WTC11 (cell line): ENCODE measurements around the gene CCDC71L. TPM values are rescaled to one million over a fixed set of nuclear protein-coding genes. Genes with fewer than 3 reads are reported as not detected.

ENCODE experiments used
- ATAC-seq: fragments of 200-7000 bp; cut with Tn5 transposase; 2 replicates; pipeline ENCODE4 v1.10.0; 2021; ENCODE audit warnings: mild to moderate bottlenecking, moderate library complexity
- CTCF ChIA-PET: fragments of 300-600 bp; sonication (Branson Sonifier 250); formaldehyde crosslinking; loops from one replicate; lab custom pipeline; 2021; ENCODE audit warnings: antibody characterized with exemption; lab: Charles Lee
- POLR2A ChIA-PET: fragments of 350-600 bp; sonication (Branson Sonifier 250); formaldehyde crosslinking; loops from one replicate; lab custom pipeline; 2021; ENCODE audit warnings: antibody characterized with exemption; lab: Charles Lee
- DNase-seq: peaks from one replicate; pipeline ENCODE4 v3.0.0; 2021; ENCODE audit warnings: low spot score
- H3K27ac Mint-ChIP-seq: 2 replicates; pipeline ENCODE4 v1.8.0; 2021; ENCODE audit warnings: mixed read lengths
- H3K27me3 Mint-ChIP-seq: 2 replicates; pipeline ENCODE4 v1.8.0; 2021; ENCODE audit warnings: low read depth, mild to moderate bottlenecking, moderate library complexity, mixed read lengths
- H3K36me3 Mint-ChIP-seq: 2 replicates; pipeline ENCODE4 v1.8.0; 2021; ENCODE audit warnings: mixed read lengths
- H3K4me1 Mint-ChIP-seq: 2 replicates; pipeline ENCODE4 v1.8.0; 2022; ENCODE audit warnings: mixed read lengths
- H3K4me3 Mint-ChIP-seq: 2 replicates; pipeline ENCODE4 v1.8.0; 2021; ENCODE audit warnings: mild to moderate bottlenecking, moderate library complexity, mixed read lengths
- H3K9me3 Mint-ChIP-seq: 2 replicates; pipeline ENCODE4 v1.8.0; 2021; ENCODE audit warnings: mixed read lengths
- AFF4 ChIP-seq: sonication (generic); formaldehyde crosslinking; IDR thresholded peaks from 2 replicates; pipeline ENCODE4 v1.8.1; 2023; ENCODE audit warnings: mild to moderate bottlenecking, missing genetic modification reagents, borderline replicate concordance
- ARID4B ChIP-seq: sonication (generic); formaldehyde crosslinking; IDR thresholded peaks from 2 replicates; pipeline ENCODE4 v1.8.0; 2023; ENCODE audit warnings: missing genetic modification reagents, mild to moderate bottlenecking, borderline replicate concordance
- ATF2 ChIP-seq: sonication (generic); formaldehyde crosslinking; IDR thresholded peaks from 2 replicates; pipeline ENCODE4 v1.8.1; 2022; ENCODE audit warnings: low read depth, missing genetic modification reagents, borderline replicate concordance
- CBFB ChIP-seq: sonication (generic); formaldehyde crosslinking; IDR thresholded peaks from 2 replicates; pipeline ENCODE4 v1.8.1; 2022; ENCODE audit warnings: mild to moderate bottlenecking, low read depth, missing genetic modification reagents
- CDX4 ChIP-seq: fragments of 250-450 bp; sonication (Bioruptor Pico); IDR thresholded peaks from 2 replicates; pipeline ENCODE4 v1.9.0; 2021; ENCODE audit warnings: moderate library complexity, mild to moderate bottlenecking, inconsistent platforms, borderline replicate concordance
- CTCF ChIP-seq: fragments of 200-600 bp; IDR thresholded peaks from 2 replicates; pipeline ENCODE4 v1.8.0; 2022; ENCODE audit warnings: antibody characterized with exemption
- ERG ChIP-seq: fragments of 250-450 bp; sonication (Bioruptor Pico); IDR thresholded peaks from 2 replicates; pipeline ENCODE4 v1.8.0; 2021; ENCODE audit warnings: mild to moderate bottlenecking
- ETV6 ChIP-seq: sonication (generic); formaldehyde crosslinking; IDR thresholded peaks from 2 replicates; pipeline ENCODE4 v1.8.1; 2022; ENCODE audit warnings: mild to moderate bottlenecking, missing genetic modification reagents
- FOXP4 ChIP-seq: sonication (generic); formaldehyde crosslinking; IDR thresholded peaks from 2 replicates; pipeline ENCODE4 v1.8.0; 2022; ENCODE audit warnings: mild to moderate bottlenecking, missing genetic modification reagents
- GTF2I ChIP-seq: fragments of 250-450 bp; sonication (Bioruptor Pico); conservative IDR thresholded peaks from 2 replicates; pipeline ENCODE4 v1.4.0; 2021; ENCODE audit warnings: mild to moderate bottlenecking
- NFE2L1 ChIP-seq: sonication (generic); formaldehyde crosslinking; IDR thresholded peaks from 2 replicates; pipeline ENCODE4 v1.8.1; 2023; ENCODE audit warnings: missing genetic modification reagents
- NR2C2 ChIP-seq: sonication (generic); formaldehyde crosslinking; IDR thresholded peaks from 2 replicates; pipeline ENCODE4 v1.8.0; 2022; ENCODE audit warnings: mild to moderate bottlenecking, missing genetic modification reagents
- NR3C1 ChIP-seq: sonication (generic); formaldehyde crosslinking; conservative IDR thresholded peaks from 2 replicates; pipeline ENCODE4 v1.8.1; 2023; ENCODE audit warnings: low read depth, mild to moderate bottlenecking, missing genetic modification reagents
- TEAD1 ChIP-seq: sonication (generic); formaldehyde crosslinking; IDR thresholded peaks from 2 replicates; pipeline ENCODE4 v1.8.0; 2022; ENCODE audit warnings: mild to moderate bottlenecking, missing genetic modification reagents
- USF1 ChIP-seq: sonication (generic); formaldehyde crosslinking; IDR thresholded peaks from 2 replicates; pipeline ENCODE4 v1.8.0; 2022; ENCODE audit warnings: mild to moderate bottlenecking, missing genetic modification reagents
- ZNF416 ChIP-seq: fragments of 250-450 bp; sonication (Bioruptor Pico); IDR thresholded peaks from 2 replicates; pipeline ENCODE4 v1.9.0; 2021; ENCODE audit warnings: mild to moderate bottlenecking, inconsistent platforms
- ZNF671 ChIP-seq: fragments of 250-450 bp; sonication (Bioruptor Pico); IDR thresholded peaks from 2 replicates; pipeline ENCODE4 v1.8.0; 2021; ENCODE audit warnings: mild to moderate bottlenecking
- ZSCAN18 ChIP-seq: fragments of 250-450 bp; sonication (Bioruptor Pico); IDR thresholded peaks from 2 replicates; pipeline ENCODE4 v2.1.2; 2022; ENCODE audit warnings: mild to moderate bottlenecking, moderate library complexity
- total RNA-seq: library from RNA; stranded (reverse); gene quantifications from 3 replicates; pipeline ENCODE4 v1.2.3, GENCODE V29; 2021

Gene CCDC71L
- total RNA-seq, 1 experiment from 2014 or later = 21.5 TPM

GRCh38 chr7:106671160-106671559, 10.2 kb upstream of the CCDC71L start:
- peaks cover 2% of the 10 kb centered on the region; the same call in 1 of the 2 replicates for H3K36me3 Mint-ChIP-seq
- POLR2A ChIA-PET = no interaction called here
- CTCF ChIA-PET = no interaction called here

More at GRCh38 chr7:106671160-106671559, 10.2 kb upstream of the CCDC71L start:
- no peak for TF ChIP-seq NFE2L1 (CRISPR knock-in tag)
- no peak for TF ChIP-seq ZNF416 (CRISPR knock-in tag)
- TF ChIP-seq CTCF = no peak
- no peak for TF ChIP-seq AFF4 (CRISPR knock-in tag)
- no peak for TF ChIP-seq TEAD1
- no peak for TF ChIP-seq ATF2
- TF ChIP-seq ARID4B = no peak
- no peak for TF ChIP-seq USF1 (CRISPR knock-in tag)
- no peak for TF ChIP-seq FOXP4 (CRISPR knock-in tag)
- TF ChIP-seq CBFB (CRISPR knock-in tag) = no peak
- no peak for TF ChIP-seq ZSCAN18
- no peak for TF ChIP-seq CDX4 (CRISPR knock-in tag)
- no peak for TF ChIP-seq ZNF671 (CRISPR knock-in tag)
- no peak for TF ChIP-seq GTF2I
- TF ChIP-seq ETV6 (CRISPR knock-in tag) = no peak
- no peak for TF ChIP-seq NR3C1 (CRISPR knock-in tag)
- TF ChIP-seq ERG (CRISPR knock-in tag) = no peak
- no peak for TF ChIP-seq NR2C2 (CRISPR knock-in tag)
- Mint-ChIP-seq H3K9me3 (peaks cover 6% of the 10 kb centered on the region), H3K27me3 (peaks cover 20% of the 10 kb centered on the region), H3K4me1 (no peaks in the 10 kb centered on the region), H3K4me3 (no peak overlapping the region), H3K27ac (no peak overlapping the region)
- ATAC-seq (no peak), DNase-seq (no peak)
